Measurements from ENCODE around the gene NEFH. TPM values are rescaled to one million over a fixed set of nuclear protein-coding genes. Genes with fewer than 3 reads are reported as not detected.

The NEFH gene
- total RNA-seq, 2 experiments from 2014 or later, result 0.05 to 0.06 TPM

DNA sequence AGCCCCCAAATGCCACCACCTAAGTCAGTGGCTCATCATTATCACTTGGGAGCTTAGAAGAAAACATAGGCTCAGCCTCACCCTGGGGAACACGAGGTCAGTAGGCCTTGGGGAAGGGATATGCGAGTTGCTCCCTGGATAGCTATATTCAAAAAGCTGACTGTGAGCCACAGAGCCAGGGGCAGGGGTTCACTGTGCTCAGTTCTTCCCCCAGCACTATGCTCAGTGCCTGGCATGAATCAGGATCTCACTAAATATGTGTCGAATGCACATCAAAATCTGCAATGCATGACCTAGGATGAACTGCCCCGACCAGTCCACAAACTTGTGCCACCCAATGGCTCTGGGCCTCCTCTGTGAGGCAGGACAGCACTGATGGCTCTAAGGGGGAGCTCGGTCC, 38.4 kb downstream of the NEFH start:
- CTCF ChIA-PET, result no interaction called here
- peaks cover 83% of the 10 kb centered on the region for H3K36me3 Mint-ChIP-seq (ENCODE audit: low read depth)

DNA sequence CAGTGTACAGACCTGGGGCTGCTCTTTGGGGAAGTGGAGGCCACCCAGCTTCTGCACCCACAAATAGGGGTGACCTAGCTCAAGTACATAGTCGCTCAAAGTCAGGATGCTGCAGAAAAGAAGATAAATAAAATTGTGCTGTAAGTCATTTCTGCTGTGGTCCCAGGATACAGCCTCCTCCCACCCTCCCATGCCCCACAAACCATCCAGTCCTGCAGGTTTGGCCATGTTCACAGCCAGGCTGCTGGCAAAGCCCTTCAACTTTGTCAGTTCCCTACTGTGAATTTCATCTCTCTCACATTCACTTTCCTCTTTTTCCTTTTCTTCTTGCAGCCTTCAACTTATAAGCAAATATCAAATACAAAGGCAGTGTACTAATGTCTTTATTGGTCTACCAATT, 40.0 kb downstream of the NEFH start:
- no peaks in the 10 kb centered on the region for H3K4me1 ChIP-seq (ENCODE audit: insufficient read depth, low read length)
- Mint-ChIP-seq H3K27ac (no peak overlapping the region), H3K36me3 (ENCODE audit: low read depth) (peaks cover 93% of the 10 kb centered on the region), H3K4me3 (no peak overlapping the region), H3K9me3 (no peaks in the 10 kb centered on the region), H3K4me1 (ENCODE audit: low read depth) (no peaks in the 10 kb centered on the region), H3K27me3 (no peaks in the 10 kb centered on the region)
- peaks cover 89% of the 10 kb centered on the region for H3K36me3 ChIP-seq (ENCODE audit: insufficient read depth, low read length)
- no peak for ATAC-seq (ENCODE audit: poor library complexity)
- H3K27me3 ChIP-seq (ENCODE audit: control insufficient read depth in 1 of 2, insufficient read depth in 2 of 2, low read length in 2 of 2), result no peaks in the 10 kb centered on the region
- DNase-seq, result no peak
- CTCF ChIA-PET, result no interaction called here
- no peak overlapping the region for H3K4me3 ChIP-seq (ENCODE audit: low read length)
- no peaks in the 10 kb centered on the region for H3K9me3 ChIP-seq (ENCODE audit: control insufficient read depth in 1 of 2, insufficient read depth in 1 of 2, low read length in 2 of 2)
- TF ChIP-seq, protein P1, sequence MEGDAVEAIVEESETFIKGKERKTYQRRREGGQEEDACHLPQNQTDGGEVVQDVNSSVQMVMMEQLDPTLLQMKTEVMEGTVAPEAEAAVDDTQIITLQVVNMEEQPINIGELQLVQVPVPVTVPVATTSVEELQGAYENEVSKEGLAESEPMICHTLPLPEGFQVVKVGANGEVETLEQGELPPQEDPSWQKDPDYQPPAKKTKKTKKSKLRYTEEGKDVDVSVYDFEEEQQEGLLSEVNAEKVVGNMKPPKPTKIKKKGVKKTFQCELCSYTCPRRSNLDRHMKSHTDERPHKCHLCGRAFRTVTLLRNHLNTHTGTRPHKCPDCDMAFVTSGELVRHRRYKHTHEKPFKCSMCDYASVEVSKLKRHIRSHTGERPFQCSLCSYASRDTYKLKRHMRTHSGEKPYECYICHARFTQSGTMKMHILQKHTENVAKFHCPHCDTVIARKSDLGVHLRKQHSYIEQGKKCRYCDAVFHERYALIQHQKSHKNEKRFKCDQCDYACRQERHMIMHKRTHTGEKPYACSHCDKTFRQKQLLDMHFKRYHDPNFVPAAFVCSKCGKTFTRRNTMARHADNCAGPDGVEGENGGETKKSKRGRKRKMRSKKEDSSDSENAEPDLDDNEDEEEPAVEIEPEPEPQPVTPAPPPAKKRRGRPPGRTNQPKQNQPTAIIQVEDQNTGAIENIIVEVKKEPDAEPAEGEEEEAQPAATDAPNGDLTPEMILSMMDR (IDR thresholded peaks at IDR 0.05), result no peak
- H3K27ac ChIP-seq (ENCODE audit: low read depth in 1 of 2, low read length in 2 of 2), result no peak overlapping the region
- intact Hi-C loops (cut with DNase I, micrococcal nuclease), result loop anchor here in 1 of 2 experiments (5.0 kb wide), 1 partner anchor 123 kb away; no protein-coding TSS in a partner anchor
- POLR2A ChIA-PET, result no interaction called here

More for the DNA sequence above, 38.4 kb downstream of the NEFH start:
- H3K27ac ChIP-seq (ENCODE audit: low read depth in 1 of 2, low read length in 2 of 2), result no peak overlapping the region
- H3K27ac Mint-ChIP-seq, result no peak overlapping the region
- no peaks in the 10 kb centered on the region for H3K4me1 Mint-ChIP-seq (ENCODE audit: low read depth)
- H3K9me3 Mint-ChIP-seq, result no peaks in the 10 kb centered on the region
- no peak overlapping the region for H3K4me3 ChIP-seq (ENCODE audit: low read length)
- H3K27me3 ChIP-seq (ENCODE audit: control insufficient read depth in 1 of 2, insufficient read depth in 2 of 2, low read length in 2 of 2), result no peaks in the 10 kb centered on the region
- H3K36me3 ChIP-seq (ENCODE audit: insufficient read depth, low read length), result peaks cover 80% of the 10 kb centered on the region
- intact Hi-C loops (cut with DNase I, micrococcal nuclease), result no loop called here
- POLR2A ChIA-PET, result no interaction called here
- no peaks in the 10 kb centered on the region for H3K9me3 ChIP-seq (ENCODE audit: control insufficient read depth in 1 of 2, insufficient read depth in 1 of 2, low read length in 2 of 2)
- H3K4me3 Mint-ChIP-seq, result no peak overlapping the region
- no peaks in the 10 kb centered on the region for H3K4me1 ChIP-seq (ENCODE audit: insufficient read depth, low read length)
- no peaks in the 10 kb centered on the region for H3K27me3 Mint-ChIP-seq
- no peak for ATAC-seq (ENCODE audit: poor library complexity)
- DNase-seq, result no peak
- TF ChIP-seq, protein P1 (IDR thresholded peaks at IDR 0.05), result no peak

DNA sequence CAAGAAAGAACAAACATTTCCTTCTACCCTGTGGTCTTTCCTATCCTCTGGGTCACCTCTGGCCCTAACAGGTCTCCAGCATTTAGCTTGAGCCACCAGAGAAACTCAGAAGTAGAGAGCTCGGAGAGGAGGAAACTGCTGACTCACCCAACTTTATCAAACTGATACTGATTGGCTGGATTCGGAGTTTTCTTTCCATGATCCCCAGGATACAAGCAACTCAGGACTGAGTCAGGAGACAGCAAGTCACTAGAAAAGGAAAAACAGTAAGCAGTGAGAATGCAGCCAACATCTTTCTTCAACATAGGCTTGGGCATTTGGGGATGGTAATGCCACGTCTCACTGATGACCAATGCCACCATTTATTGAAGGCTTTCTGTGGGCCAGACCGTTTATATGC, 40.8 kb downstream of the NEFH start:
- Histone ChIP-seq H3K4me3 (ENCODE audit: low read length) (no peak overlapping the region), H3K9me3 (ENCODE audit: control insufficient read depth in 1 of 2, insufficient read depth in 1 of 2, low read length in 2 of 2) (no peaks in the 10 kb centered on the region), H3K36me3 (ENCODE audit: insufficient read depth, low read length) (peaks cover 90% of the 10 kb centered on the region), H3K4me1 (ENCODE audit: insufficient read depth, low read length) (no peaks in the 10 kb centered on the region), H3K27me3 (ENCODE audit: control insufficient read depth in 1 of 2, insufficient read depth in 2 of 2, low read length in 2 of 2) (no peaks in the 10 kb centered on the region), H3K27ac (ENCODE audit: low read depth in 1 of 2, low read length in 2 of 2) (no peak overlapping the region)
- no peaks in the 10 kb centered on the region for H3K27me3 Mint-ChIP-seq
- CTCF ChIA-PET, result no interaction called here
- peaks cover 93% of the 10 kb centered on the region for H3K36me3 Mint-ChIP-seq (ENCODE audit: low read depth)
- H3K4me1 Mint-ChIP-seq (ENCODE audit: low read depth), result no peaks in the 10 kb centered on the region
- H3K4me3 Mint-ChIP-seq, result no peak overlapping the region
- TF ChIP-seq, protein P1 (IDR thresholded peaks at IDR 0.05), result no peak
- ATAC-seq (ENCODE audit: poor library complexity) (no peak), DNase-seq (no peak)
- intact Hi-C loops (cut with DNase I, micrococcal nuclease), result loop anchor here in 1 of 2 experiments (5.0 kb wide), 1 partner anchor 124 kb away; no protein-coding TSS in a partner anchor
- POLR2A ChIA-PET, result no interaction called here
- no peaks in the 10 kb centered on the region for H3K9me3 Mint-ChIP-seq
- no peak overlapping the region for H3K27ac Mint-ChIP-seq
